Activated T-helper 1 cell treated with Interleukin-2 at 50 U/mL for 16 hours (primary cell): ENCODE data around the gene PBXIP1.
"Not testable (repeated sequence)": the region's sequence is repeated elsewhere in the genome, so short reads cannot be mapped to it uniquely, and the experiment has no call there.

Experiments
- DNase-seq: peaks from one replicate; pipeline ENCODE4 v3.0.0-alpha.2; 2020; ENCODE audit warnings: low read depth

Gene PBXIP1

GRCh38 chr1:154955718-154956543, at the start of gene PBXIP1:
Gene PBXIP1, minus strand, starts transcription at chr1:154956099. Its CDS starts 2,378 bp downstream, at chr1:154953721.
- peak; percentile 65 for DNase-seq

DNA sequence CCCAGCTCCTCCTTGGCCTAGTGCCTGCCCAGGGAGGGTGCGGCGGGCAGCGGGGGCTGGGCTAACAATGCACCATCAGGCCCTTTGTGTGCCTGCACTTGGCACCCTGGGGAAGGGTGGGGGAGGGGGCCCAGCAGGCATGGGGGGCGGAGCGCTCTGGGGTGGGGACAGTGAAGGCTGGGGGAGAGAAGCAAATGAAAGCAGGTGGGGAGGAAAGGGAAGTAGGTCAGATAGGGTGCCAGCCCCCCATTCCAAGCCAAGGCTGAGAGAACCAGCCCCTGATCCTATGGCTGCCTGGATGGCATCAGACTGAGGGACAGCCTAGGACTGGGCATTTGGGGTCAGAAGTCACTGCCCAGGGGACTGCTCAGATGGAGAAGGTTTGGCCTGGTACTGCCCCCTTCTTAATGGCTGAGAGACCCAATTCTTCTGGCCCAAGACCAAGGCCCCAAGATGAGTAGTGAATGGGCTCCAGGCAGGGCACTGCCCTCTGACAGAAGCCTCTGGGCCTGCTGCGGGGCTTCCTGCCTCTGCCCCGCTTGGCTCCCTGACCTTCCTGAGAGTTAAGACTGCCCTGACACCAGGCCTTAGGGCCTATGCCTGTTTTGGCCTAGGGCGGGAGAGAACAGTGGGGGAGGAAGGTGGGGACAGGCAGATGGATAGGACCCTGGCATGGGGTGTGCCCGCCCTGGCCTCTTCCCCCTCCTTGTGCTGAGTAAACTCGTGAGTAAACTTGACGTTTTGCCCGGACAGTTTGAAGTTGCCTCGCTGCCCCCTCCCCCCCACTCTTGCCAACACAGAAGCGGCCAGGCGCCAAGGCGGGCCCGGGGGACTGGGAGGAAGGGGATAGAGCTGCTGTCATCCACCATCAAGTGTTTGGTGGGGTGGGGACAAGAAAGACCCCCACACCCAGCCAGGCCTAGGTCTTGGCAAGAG, 49.4 kb upstream of the PBXIP1 start:
- DNase-seq: no peak

DNA sequence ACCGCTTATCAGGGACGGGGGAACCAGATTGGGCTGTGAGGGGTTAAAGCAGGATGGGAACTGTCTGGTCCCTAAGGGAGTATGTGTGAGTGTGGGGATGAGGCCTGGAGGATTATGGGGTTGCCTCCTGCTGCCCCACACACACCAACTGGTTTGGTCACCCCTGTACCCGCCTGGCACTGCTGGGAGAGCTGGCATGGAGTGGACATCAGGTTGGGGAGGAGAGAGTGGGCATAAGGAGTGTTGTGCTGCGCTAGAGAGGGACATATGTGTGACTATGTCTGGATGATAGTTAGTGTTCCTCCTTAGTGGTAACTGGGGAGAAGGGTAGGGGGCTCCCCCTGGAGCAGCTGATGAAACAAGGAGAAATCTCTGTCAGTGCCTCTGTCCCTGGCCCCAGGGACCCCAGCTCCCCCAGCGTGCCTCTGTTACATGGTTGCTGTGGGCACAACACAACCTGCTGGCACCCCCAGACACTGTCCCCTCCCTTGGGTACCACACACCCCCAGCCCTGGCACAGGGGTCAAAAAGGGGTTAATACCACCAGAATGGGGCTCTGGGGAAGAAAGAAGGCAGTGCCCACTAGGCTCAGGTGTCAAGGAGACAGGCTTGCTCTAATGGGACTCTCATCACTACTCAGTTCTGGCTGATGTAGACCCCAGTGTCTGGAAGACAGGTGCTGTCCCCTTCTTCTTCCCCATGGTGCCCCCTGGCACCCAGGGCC, 48.6 kb upstream of the PBXIP1 start:
- DNase-seq: no peak

GRCh38 chr1:155003766-155004351, 48.0 kb upstream of the PBXIP1 start:
- no peak for DNase-seq

DNA sequence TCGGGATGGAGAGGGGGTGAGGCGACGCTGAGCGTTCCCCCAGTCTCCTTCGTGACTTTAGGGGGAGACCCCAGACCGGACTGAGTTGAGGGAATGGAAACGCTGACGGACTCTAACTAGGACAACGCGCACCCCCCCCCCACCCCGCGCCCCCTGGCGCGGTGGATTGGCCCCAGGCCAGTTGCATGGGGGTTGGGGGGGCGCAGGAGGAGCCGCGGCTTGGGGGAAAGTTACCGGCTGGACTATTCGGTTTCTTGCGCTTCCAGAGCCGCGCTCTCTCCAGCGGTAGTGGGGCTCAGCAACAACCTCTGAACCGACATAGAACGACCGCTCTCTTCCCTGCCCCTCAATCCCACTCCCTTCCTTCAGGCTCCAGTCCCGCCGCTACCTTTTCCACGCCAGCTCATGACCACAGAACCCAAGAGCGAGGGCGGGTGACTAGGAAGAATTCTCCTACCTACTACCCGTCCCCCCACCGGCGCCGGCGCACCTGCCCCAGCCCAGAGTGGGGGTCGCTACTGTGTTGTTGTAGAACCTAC, 47.4 kb upstream of the PBXIP1 start:
- no peak for DNase-seq

GRCh38 chr1:155002464-155003226, 46.7 kb upstream of the PBXIP1 start, which contains the start of gene ZBTB7B:
Gene ZBTB7B, plus strand, starts transcription at chr1:155002802. Its CDS starts 11,859 bp downstream, at chr1:155014661.
- no peak for DNase-seq

GRCh38 chr1:155001675-155002463, 46.0 kb upstream of the PBXIP1 start:
- DNase-seq: peak; percentile 96

DNA sequence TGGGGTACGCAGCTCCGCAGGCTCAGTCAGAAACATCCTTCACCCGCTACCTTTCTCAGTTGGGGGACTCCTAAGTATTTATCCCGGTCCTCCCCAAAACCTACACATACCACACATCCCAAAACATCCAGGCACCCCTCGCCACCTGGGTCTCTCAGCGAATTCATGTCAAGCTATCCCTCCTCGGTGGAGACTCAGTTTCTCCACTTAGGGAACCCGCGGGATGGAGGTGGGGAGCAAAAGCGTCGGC, 45.5 kb upstream of the PBXIP1 start:
- DNase-seq: no peak

- DNase-seq: peak; percentile 71
These were observed 45.0 kb upstream of the PBXIP1 start for GRCh38 chr1:155000726-155001424.

- no peak for DNase-seq
These were observed 44.5 kb upstream of the PBXIP1 start for GRCh38 chr1:155000411-155000725.

- DNase-seq: no peak
These were observed 43.9 kb upstream of the PBXIP1 start for GRCh38 chr1:154999571-155000410.

DNA sequence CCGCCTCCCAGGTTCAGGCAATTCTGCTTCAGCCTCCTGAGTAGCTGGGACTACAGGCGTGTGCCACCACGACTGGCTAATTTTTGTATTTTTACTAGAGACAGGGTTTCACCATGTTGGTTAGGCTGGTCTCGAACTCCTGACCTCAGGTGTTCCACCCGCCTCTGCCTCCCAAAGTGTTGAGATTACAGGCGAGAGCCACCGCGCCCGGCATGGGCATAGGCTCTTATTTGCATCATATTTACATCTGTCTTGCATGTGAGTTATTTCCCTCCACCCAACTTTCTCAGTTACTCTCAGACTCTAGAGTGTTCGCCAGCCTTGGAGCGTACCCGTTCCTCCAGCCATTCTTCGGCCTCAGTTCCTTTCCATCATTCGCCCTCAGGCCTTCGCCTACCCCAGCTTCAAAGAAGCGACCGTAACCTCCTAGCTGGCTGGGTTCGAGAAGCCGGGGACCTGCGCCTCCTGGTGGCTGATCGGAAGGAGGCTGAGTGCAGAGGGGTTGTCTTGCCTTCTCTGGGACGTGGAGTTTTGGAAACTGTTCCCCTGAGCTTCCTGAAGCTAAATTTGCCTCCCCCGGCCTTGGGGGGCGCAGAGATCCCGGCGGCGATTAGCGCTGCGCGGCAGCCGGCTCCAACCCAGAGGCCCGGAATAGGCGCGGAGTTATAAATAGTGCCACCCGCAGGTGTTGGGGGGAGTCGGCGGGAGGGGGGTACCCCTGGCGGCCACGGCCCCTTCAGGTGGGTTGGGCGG, 43.1 kb upstream of the PBXIP1 start:
- peak; percentile 52 for DNase-seq

DNA sequence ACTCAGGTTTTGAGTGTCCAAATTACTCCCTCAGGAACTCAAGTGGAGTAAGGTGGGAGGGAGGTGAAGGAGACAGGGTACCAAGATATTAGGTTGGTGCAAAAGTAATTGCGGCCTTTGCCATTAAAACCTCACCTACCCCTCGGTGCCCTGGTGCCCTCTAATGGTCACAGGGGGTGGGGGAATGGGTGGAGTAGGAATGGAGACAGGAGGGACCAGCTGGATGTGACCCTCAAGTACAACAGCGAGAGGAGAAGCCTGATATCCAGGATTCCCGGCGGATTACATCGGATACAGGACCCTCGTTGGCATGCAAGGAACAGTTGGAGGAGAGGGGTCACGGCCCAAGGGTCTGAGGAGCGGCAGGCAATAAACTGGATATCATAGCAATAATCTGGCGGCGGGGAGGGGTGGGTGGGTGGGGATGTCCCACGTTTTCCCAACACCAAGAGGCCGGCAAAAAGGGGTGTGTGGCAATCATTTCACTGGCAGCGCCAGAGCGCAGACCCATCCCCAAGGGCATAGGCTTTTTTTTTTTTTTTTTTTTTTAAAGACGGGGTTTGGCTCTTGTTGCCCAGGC, 42.4 kb upstream of the PBXIP1 start:
- DNase-seq: no peak

DNA sequence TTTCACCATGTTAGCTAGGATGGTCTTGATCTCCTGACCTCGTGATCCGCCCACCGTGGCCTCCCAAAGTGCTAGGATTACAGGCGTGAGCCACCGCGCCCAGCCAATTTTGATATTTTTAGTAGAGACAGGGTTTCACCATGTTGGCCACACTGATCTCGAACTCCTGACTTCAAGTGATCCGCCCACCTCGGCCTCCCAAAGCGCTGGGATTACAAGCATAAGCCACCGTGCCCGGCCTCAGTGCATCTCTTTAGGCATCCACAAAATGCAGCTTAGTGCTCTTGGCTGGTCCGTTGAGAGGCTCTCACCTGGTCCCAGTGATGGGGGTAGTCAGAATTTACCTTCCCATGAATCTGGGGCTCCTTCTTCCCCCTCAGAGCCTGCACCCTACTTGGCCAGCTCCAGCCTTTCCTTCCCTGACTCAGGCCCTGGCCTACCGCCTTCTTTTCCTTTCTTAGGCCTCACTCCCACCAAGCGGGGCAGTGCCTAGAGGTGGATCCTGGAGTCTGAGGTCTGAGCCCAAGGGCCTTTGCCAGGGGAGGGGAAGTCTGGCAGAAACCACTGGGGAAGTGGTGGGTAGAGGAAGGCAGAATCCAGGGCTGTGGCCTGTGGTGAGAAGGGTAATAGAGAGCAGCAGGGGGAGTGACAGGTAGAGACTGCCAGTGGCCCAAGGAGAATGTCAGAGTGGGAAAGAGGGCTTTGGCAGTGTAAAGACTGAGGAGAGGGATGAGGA, 41.2 kb upstream of the PBXIP1 start:
- no peak for DNase-seq

DNA sequence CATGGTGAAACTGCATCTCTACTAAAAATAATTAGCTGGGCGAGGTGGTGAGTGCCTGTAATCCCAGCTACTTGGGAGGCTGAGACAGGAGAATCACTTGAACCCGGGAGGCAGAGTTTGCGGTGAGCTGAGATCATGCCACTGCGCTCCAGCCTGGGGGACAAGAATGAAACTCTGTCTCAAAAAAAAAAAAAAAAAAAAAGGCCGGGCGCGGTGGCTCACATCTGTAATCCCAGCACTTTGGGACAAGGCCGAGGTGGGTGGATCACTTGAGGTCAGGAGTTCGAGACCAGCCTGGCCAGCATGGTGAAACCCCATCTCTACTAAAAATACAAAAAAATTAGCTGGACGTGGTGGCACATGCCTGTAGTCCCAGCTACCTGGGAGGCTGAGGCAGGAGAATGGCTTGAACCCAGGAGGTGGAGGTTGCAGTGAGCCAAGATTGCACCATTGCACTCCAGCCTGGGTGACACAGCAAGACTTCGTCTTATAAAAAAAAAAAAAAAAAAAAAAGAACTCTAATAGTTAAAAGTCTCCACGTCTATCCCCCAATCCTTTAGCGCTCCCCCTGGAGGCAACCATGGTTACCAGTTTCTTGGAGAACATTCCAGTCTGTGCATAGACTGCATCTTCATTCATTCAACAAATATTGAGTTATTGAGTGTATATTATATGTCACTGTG, 39.5 kb upstream of the PBXIP1 start:
- DNase-seq: not testable (repeated sequence)

DNA sequence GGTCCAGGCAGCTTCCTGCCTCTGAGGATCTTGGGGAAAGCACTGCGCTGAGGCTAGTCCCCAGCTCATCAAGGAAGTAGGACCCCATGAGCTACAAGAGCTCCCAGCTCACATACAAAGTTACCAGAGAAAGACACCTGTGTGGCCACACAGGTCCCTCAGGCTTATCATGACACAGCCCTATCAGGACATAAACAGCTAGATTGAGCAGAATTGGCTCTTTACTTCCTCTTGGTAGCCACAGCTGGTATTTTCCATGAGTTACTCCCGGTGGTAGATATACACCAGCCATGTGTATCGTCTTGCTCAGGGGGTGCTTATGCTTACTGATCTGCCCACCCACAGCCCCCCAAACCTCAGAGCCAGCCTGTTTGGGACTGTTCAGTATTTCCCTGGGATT, 38.7 kb upstream of the PBXIP1 start:
- DNase-seq: no peak

- no peak for DNase-seq
These were observed 38.3 kb upstream of the PBXIP1 start for GRCh38 chr1:154994269-154994587.
